Uterus (tissue), 4 donors: ENCODE data around the gene TRDMT1. TPM values are rescaled to one million over a fixed set of nuclear protein-coding genes. Genes with fewer than 3 reads are reported as not detected.

Experiments
- DNase-seq, 2 donors: peaks; one replicate each; pipeline ENCODE4 v3.0.0-alpha.2; 2019 to 2020
- H3K27ac ChIP-seq, 2 donors: fragments of 200-600 bp; sonication (generic); 1 replicate in 1 of 2; 2 replicates in 1 of 2; pipeline ENCODE4 v1.5.1; 2016 to 2018
- H3K27me3 ChIP-seq, 2 donors: fragments of 200-600 bp; sonication (generic); one replicate each; pipeline ENCODE4 v1.5.1; 2018 to 2019; ENCODE audit warnings: control low read depth in 1 of 2
- H3K36me3 ChIP-seq, 2 donors: fragments of 200-600 bp; sonication (generic); one replicate each; pipeline ENCODE4 v1.5.1; 2019; ENCODE audit warnings: control low read depth in 1 of 2
- H3K4me1 ChIP-seq, 2 donors: fragments of 200-600 bp; sonication (generic); one replicate each; pipeline ENCODE4 v1.5.1; 2018 to 2019; ENCODE audit warnings: control low read depth in 1 of 2
- H3K4me3 ChIP-seq, 2 donors: fragments of 200-600 bp; sonication (generic); 1 replicate in 1 of 2; 2 replicates in 1 of 2; pipeline ENCODE4 v1.5.1; 2018 to 2019; ENCODE audit warnings: mild to moderate bottlenecking in 1 of 2
- H3K9me3 ChIP-seq, 2 donors: fragments of 200-600 bp; sonication (generic); one replicate each; pipeline ENCODE4 v1.5.1; 2019; ENCODE audit warnings: control low read depth in 1 of 2
- CTCF ChIP-seq, 4 experiments: fragments of 200-600 bp in 2 of 4; fragments of 450-650 bp in 2 of 4; sonication (generic) in 2 of 4; IDR thresholded peaks; one replicate each; pipeline ENCODE4 v1.5.1; 2016 to 2019; ENCODE audit warnings: antibody characterized with exemption in 4 of 4, mild to moderate bottlenecking in 2 of 4, moderate library complexity in 1 of 4
- POLR2A ChIP-seq, 2 donors: fragments of 450-650 bp; IDR thresholded peaks; one replicate each; pipeline ENCODE4 v1.6.1; 2016; ENCODE audit warnings: antibody characterized with exemption in 2 of 2, mild to moderate bottlenecking in 1 of 2, moderate library complexity in 1 of 2
- intact Hi-C: fragments of 100-400 bp; cut with DNase I; formaldehyde crosslinking; loops from one replicate; pipeline ENCODE4 v1.15.1; 2023; ENCODE audit warnings: low total_unique reads
- total RNA-seq, 4 donors: library from RNA; depleted of rRNA in 3 of 4; stranded (reverse); fragments of >200 nt in 3 of 4; gene quantifications; one replicate each; pipeline versions ENCODE4 v1.1.0 to v1.2.4, GENCODE V29; 2014 to 2023
- donor health status: DM: yes; HTN: yes; CAD: no.

Gene TRDMT1
- total RNA-seq, 4 donors from 2014 or later, result 2.6 to 25.4 (median 14.8) TPM

- Histone ChIP-seq H3K27me3 (no peaks in the 10 kb centered on the region), H3K4me3 (no peak overlapping the region), H3K27ac (no peak overlapping the region), H3K4me1 (peaks cover 0 to 8% of the 10 kb centered on the region in 2 donors), H3K9me3 (no peaks in the 10 kb centered on the region), H3K36me3 (no peaks in the 10 kb centered on the region)
- no peak for DNase-seq
- intact Hi-C loops, result no loop called here
- TF ChIP-seq CTCF (IDR thresholded peaks at IDR 0.05), result no peak
- TF ChIP-seq POLR2A (IDR thresholded peaks at IDR 0.05), result no peak
Observed at GRCh38 chr10:17219024-17219423, 17.6 kb upstream of the TRDMT1 start.

GRCh38 chr10:17217631-17218232 is 16.3 kb upstream of the TRDMT1 start:
- Histone ChIP-seq H3K4me1 (peaks cover 0 to 8% of the 10 kb centered on the region in 2 donors), H3K36me3 (no peaks in the 10 kb centered on the region), H3K27ac (peak overlapping the region; percentile 81 to 88), H3K27me3 (no peaks in the 10 kb centered on the region), H3K9me3 (no peaks in the 10 kb centered on the region), H3K4me3 (no peak overlapping the region)
- TF ChIP-seq CTCF (IDR thresholded peaks at IDR 0.05) (no peak), POLR2A (IDR thresholded peaks at IDR 0.05) (no peak)
- intact Hi-C loops, result no loop called here
- DNase-seq, result no peak

GRCh38 chr10:17216901-17217395 is 15.5 kb upstream of the TRDMT1 start:
- Histone ChIP-seq H3K27ac (peak overlapping the region; percentile 81 to 88), H3K36me3 (no peaks in the 10 kb centered on the region), H3K9me3 (no peaks in the 10 kb centered on the region), H3K27me3 (no peaks in the 10 kb centered on the region), H3K4me3 (no peak overlapping the region), H3K4me1 (peaks cover 0 to 8% of the 10 kb centered on the region in 2 donors)
- intact Hi-C loops, result no loop called here
- no peak for DNase-seq
- no peak for TF ChIP-seq CTCF (IDR thresholded peaks at IDR 0.05)
- no peak for TF ChIP-seq POLR2A (IDR thresholded peaks at IDR 0.05)

GRCh38 chr10:17216217-17216900 is 14.9 kb upstream of the TRDMT1 start:
- H3K27ac ChIP-seq, result peak overlapping the region; percentile 81 to 88
- intact Hi-C loops, result no loop called here

More at GRCh38 chr10:17216217-17216900, 14.9 kb upstream of the TRDMT1 start:
- no peaks in the 10 kb centered on the region for H3K27me3 ChIP-seq
- H3K36me3 ChIP-seq, result no peaks in the 10 kb centered on the region
- TF ChIP-seq POLR2A (IDR thresholded peaks at IDR 0.05) (no peak), CTCF (IDR thresholded peaks at IDR 0.05) (no peak)
- no peaks in the 10 kb centered on the region for H3K9me3 ChIP-seq
- DNase-seq, result peak; percentile 35 to 58
- no peak overlapping the region for H3K4me3 ChIP-seq
- H3K4me1 ChIP-seq, result peaks cover 0 to 8% of the 10 kb centered on the region in 2 donors
